Natural killer cell (primary cell): ENCODE measurements around the gene VPS37B. TPM values are rescaled to one million over a fixed set of nuclear protein-coding genes. Genes with fewer than 3 reads are reported as not detected.

Experiments
- ATAC-seq, 3 donors: fragments of 150-1000 bp in 2 of 3; fragments of 200-7000 bp in 1 of 3; cut with Tn5 transposase; 1 replicate in 1 of 3; 2 replicates in 2 of 3; pipeline ENCODE4 v1.10.0; 2021; ENCODE audit warnings: mild to moderate bottlenecking in 2 of 3, moderate library complexity in 2 of 3
- DNase-seq, 2 donors: peaks; one replicate each; pipeline versions ENCODE4 v3.0.0 to v3.0.0-alpha.2; 2013 to 2021; ENCODE audit warnings: mixed read lengths in 1 of 2
- H3K27ac ChIP-seq: one replicate; pipeline ENCODE4 v1.5.1; 2013; ENCODE audit warnings: mild to moderate bottlenecking, low read length
- H3K27me3 ChIP-seq: one replicate; pipeline ENCODE4 v1.6.1; 2013; ENCODE audit warnings: low read length; ENCODE audit not compliant: control insufficient read depth, insufficient read depth
- H3K36me3 ChIP-seq: one replicate; pipeline ENCODE4 v1.6.1; 2013; ENCODE audit warnings: low read length; ENCODE audit not compliant: control insufficient read depth, insufficient read depth
- H3K4me1 ChIP-seq: one replicate; pipeline ENCODE4 v1.6.1; 2013; ENCODE audit warnings: low read length; ENCODE audit not compliant: control insufficient read depth, insufficient read depth
- H3K4me3 ChIP-seq: one replicate; pipeline ENCODE4 v1.5.1; 2013; ENCODE audit warnings: low read length
- H3K9me3 ChIP-seq: one replicate; pipeline ENCODE4 v1.6.1; 2013; ENCODE audit warnings: low read length; ENCODE audit not compliant: control insufficient read depth, insufficient read depth
- H3K27ac Mint-ChIP-seq, 2 donors: one replicate each; pipeline ENCODE4 v1.8.0; 2022; ENCODE audit warnings: mild to moderate bottlenecking in 2 of 2, mixed read lengths in 2 of 2, moderate library complexity in 1 of 2
- H3K27me3 Mint-ChIP-seq, 2 donors: one replicate each; pipeline ENCODE4 v1.8.0; 2022; ENCODE audit warnings: low read depth in 2 of 2, mixed read lengths in 2 of 2
- H3K36me3 Mint-ChIP-seq: one replicate; pipeline ENCODE4 v1.8.0; 2022; ENCODE audit warnings: mixed read lengths
- H3K4me1 Mint-ChIP-seq, 2 donors: one replicate each; pipeline ENCODE4 v1.8.0; 2022; ENCODE audit warnings: mixed read lengths in 2 of 2
- H3K4me3 Mint-ChIP-seq: one replicate; pipeline ENCODE4 v1.8.0; 2022; ENCODE audit warnings: mild to moderate bottlenecking, moderate library complexity, mixed read lengths
- H3K9me3 Mint-ChIP-seq, 2 donors: one replicate each; pipeline ENCODE4 v1.8.0; 2022; ENCODE audit warnings: mixed read lengths in 2 of 2
- WGBS: methylation state at CpG from one replicate; pipeline ENCODE4 v1.1.7; 2013; ENCODE audit warnings: missing lambda C conversion rate; ENCODE audit not compliant: insufficient coverage; 5-methylcytosine and 5-hydroxymethylcytosine counted together
- intact Hi-C: fragments of 100-400 bp; cut with micrococcal nuclease; formaldehyde crosslinking; loops from one replicate; pipeline ENCODE4 v1.14.2; 2022
- total RNA-seq, 4 donors: library from RNA; stranded (reverse); fragments of 120-200 nt in 1 of 4; gene quantifications; one replicate each; pipeline versions ENCODE4 v1.2.3 to v1.2.4, GENCODE V29; 2013 to 2022
- TF ChIP-seq, protein P1 (sequence below): fragments of 200-600 bp; IDR thresholded peaks from one replicate; pipeline ENCODE4 v1.8.0; 2022; ENCODE audit warnings: antibody characterized with exemption

Gene VPS37B
- total RNA-seq, 3 donors from 2014 or later (not counting 1 experiment from before 2014, with no cell fraction given) = 142 to 167 (median 165) TPM

DNA sequence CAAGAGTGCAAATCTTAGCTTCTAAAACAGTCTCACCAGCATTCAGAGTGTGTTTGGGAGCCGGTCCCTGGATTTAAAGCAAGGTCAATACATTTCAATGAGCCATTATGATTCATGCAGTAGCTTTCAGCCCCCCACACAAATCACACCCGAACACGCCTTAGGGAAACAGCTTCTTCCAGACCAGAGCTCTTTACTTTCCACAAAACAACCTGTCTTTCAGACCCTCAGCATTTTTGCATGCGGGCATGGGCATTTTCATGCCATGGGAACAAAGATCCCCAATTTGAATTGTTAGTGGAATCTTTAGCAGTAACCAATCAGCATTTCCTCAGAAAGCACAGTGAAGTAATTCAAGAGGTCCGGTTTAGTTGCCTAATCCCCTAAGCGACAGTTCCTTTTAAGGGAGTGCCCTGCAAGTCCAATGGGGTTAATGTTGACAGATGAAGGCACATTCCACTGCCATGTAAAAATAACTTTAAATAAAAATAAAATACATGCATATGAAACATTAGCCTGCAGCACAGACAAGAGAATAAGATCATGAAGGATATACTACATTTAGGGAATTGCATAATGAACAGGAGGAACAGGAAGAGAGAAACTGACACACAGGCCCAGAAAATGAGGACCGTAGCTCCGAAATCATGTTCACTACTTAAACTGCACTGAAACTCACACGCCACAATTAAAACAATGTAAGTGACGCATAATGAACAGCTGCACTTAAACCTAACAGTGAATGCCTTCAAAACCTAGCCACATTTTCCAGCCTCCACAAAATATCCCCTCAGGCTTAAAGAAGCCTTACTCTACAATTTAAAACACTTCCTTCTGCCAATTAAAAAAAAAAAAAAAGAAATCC lies 4.0 kb downstream of the VPS37B start:
- Mint-ChIP-seq H3K9me3 (peaks cover 0 to 4% of the 10 kb centered on the region in 2 donors), H3K4me1 (peaks cover 94 to 96% of the 10 kb centered on the region in 2 donors), H3K27ac (peak overlapping the region; percentile 87 to 100), H3K27me3 (no peaks in the 10 kb centered on the region), H3K4me3 (peak overlapping the region; percentile 90), H3K36me3 (no peaks in the 10 kb centered on the region)
- H3K27me3 ChIP-seq = no peaks in the 10 kb centered on the region
- no peak overlapping the region for H3K4me3 ChIP-seq
- DNase-seq (no peak), ATAC-seq (no peak)
- TF ChIP-seq, protein P1, sequence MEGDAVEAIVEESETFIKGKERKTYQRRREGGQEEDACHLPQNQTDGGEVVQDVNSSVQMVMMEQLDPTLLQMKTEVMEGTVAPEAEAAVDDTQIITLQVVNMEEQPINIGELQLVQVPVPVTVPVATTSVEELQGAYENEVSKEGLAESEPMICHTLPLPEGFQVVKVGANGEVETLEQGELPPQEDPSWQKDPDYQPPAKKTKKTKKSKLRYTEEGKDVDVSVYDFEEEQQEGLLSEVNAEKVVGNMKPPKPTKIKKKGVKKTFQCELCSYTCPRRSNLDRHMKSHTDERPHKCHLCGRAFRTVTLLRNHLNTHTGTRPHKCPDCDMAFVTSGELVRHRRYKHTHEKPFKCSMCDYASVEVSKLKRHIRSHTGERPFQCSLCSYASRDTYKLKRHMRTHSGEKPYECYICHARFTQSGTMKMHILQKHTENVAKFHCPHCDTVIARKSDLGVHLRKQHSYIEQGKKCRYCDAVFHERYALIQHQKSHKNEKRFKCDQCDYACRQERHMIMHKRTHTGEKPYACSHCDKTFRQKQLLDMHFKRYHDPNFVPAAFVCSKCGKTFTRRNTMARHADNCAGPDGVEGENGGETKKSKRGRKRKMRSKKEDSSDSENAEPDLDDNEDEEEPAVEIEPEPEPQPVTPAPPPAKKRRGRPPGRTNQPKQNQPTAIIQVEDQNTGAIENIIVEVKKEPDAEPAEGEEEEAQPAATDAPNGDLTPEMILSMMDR = no peak
- H3K9me3 ChIP-seq = no peaks in the 10 kb centered on the region
- intact Hi-C loops = no loop called here
- no peaks in the 10 kb centered on the region for H3K36me3 ChIP-seq
- no peak overlapping the region for H3K27ac ChIP-seq
- H3K4me1 ChIP-seq = peaks cover 83% of the 10 kb centered on the region
- 62% methylated on average over 10 of the region's 10 CpGs for WGBS

DNA sequence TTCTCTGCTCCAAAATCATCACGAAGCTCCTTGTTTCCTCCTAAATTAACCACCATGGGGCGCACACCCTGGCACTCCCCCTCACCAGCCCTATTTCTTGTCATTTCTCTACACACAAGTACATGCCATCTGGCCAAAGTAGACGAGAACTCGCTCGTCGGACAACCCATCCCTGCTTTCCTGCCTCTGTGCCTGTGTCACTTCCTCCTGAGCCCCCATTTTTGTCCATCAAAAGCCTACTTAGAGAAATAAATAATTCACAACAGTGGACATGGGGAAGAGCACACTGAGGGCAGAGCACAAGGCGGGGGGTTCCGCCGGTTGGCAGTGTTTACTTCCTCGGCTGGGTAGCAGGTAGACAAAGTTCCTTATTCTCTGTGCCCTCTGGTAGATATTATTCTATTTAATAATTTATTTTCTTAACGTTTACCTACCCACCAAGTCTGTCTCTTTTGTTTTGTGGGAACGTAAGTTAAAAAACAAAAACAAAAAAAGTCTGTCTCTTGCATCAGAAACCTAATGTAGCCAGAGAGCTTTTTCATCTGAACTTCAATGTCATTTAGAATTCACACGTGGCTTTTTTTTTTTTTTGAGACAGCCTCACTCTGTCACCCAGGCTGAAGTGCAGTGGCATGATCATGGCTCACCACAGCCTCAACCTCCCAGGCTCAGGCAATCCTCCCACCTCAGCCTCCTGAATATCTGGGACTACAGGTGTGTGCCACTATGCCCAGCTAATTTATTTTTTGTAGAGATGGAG lies 6.0 kb downstream of the VPS37B start:
- Histone ChIP-seq H3K9me3 (no peaks in the 10 kb centered on the region), H3K36me3 (no peaks in the 10 kb centered on the region), H3K27me3 (no peaks in the 10 kb centered on the region), H3K4me1 (peaks cover 76% of the 10 kb centered on the region), H3K4me3 (no peak overlapping the region), H3K27ac (peak overlapping the region; percentile 12)
- intact Hi-C loops = loop anchor here (1.0 kb wide), 1 partner anchor 8 kb away; no protein-coding TSS in a partner anchor
- WGBS = 23% methylated on average over 8 of the region's 13 CpGs
- Mint-ChIP-seq H3K27me3 (no peaks in the 10 kb centered on the region), H3K27ac (peak overlapping the region; percentile 87 to 100), H3K36me3 (no peaks in the 10 kb centered on the region), H3K9me3 (no peaks in the 10 kb centered on the region), H3K4me1 (peaks cover 87 to 88% of the 10 kb centered on the region in 2 donors), H3K4me3 (peak overlapping the region; percentile 90)
- DNase-seq (no peak), ATAC-seq (peak; percentile 37 to 58 (median 52))
- TF ChIP-seq, protein P1 = no peak

DNA sequence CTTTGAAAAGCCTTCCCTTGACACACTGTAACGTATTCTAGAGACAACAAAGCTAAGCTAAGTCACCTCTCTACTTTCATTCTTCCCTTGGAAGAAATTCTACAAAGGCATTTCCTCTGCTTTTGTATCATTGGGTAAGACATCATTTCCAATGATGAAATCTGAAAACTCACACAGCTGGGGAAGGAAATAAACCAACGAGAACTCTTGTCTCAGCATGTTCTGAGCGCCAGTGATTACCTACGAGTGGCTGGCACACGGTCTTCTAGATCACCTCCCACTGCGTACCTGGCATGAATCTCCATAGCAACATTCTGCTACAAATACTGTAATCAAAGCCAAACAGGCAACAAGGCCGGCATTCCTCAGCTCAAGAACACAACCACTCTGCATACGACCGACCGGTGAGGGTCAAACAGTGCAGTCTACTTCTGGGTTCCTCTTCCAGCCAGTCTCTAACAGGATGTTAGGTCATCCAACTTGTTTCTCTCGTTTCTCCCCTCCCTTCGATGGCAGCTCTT lies 7.6 kb downstream of the VPS37B start:
- no peaks in the 10 kb centered on the region for H3K27me3 ChIP-seq
- H3K4me1 Mint-ChIP-seq = peaks cover 84 to 85% of the 10 kb centered on the region in 2 donors
- H3K36me3 ChIP-seq = no peaks in the 10 kb centered on the region
- H3K4me1 ChIP-seq = peaks cover 72% of the 10 kb centered on the region
- peak in 1 of 2 donors; percentile 87 for DNase-seq
- H3K27me3 Mint-ChIP-seq = no peaks in the 10 kb centered on the region
- H3K27ac ChIP-seq = peak overlapping the region; percentile 68
- H3K27ac Mint-ChIP-seq = peak overlapping the region; percentile 87 to 100
- TF ChIP-seq, protein P1 = no peak
- H3K9me3 ChIP-seq = no peaks in the 10 kb centered on the region
- no peaks in the 10 kb centered on the region for H3K36me3 Mint-ChIP-seq
- peak overlapping the region; percentile 90 for H3K4me3 Mint-ChIP-seq
- ATAC-seq = peak; percentile 50 to 78 (median 57)
- intact Hi-C loops = no loop called here
- H3K9me3 Mint-ChIP-seq = no peaks in the 10 kb centered on the region
- peak overlapping the region; percentile 4 for H3K4me3 ChIP-seq
- WGBS = 11% methylated on average over 12 of the region's 12 CpGs
